Activated CD4-positive, alpha-beta T cell treated with anti-CD3 and anti-CD28 coated beads, Interleukin-2, amount 50 U/mL, for 48 hours (primary cell): Measurements from ENCODE around the gene TMEM184A.

Experiments used
- DNase-seq, 2 experiments: peaks; one replicate each; pipeline ENCODE4 v3.0.0-alpha.2; 2020

The TMEM184A gene

GRCh38 chr7:1498370-1499305 is 57.4 kb downstream of the TMEM184A start:
- no peak for DNase-seq

GRCh38 chr7:1497293-1497927 is 58.6 kb downstream of the TMEM184A start:
- no peak for DNase-seq

- DNase-seq = no peak
Measured at GRCh38 chr7:1496531-1497292, 59.3 kb downstream of the TMEM184A start.

GRCh38 chr7:1495564-1496242 is 60.3 kb downstream of the TMEM184A start:
- DNase-seq = no peak

DNA sequence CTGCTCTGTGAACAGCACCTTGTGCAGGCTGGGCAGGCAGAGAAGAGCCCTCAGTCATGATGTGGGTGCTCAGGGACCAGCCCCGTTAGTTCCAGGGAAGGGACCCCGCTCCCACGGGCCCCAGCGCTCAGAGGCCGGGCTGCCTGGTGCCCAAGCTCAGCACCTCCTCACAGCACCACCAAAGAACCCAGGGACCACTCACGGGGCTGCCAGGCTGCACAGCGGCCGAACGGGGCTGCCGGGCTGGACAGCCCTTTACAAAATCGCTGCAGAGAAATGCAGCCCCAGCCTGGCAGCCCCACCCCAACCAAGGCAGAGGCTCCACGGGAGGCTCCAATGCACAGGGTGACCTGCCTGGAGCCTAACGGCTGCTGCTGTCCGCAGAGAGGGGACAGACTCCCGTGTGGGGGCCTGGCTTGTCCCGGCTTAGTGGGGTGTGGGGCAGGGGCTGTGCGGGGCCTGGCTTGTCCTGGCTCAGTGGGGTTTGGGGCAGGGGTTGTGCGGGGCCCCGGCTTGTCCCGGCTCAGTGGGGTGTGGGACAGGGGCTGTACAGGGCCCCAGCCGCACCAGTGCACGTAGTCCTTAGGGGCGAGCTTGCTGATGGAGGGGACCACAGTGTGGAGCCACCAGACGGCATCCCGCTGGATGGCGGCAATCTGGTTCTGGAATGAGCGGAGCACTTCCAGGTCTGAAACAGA is 61.0 kb downstream of the TMEM184A start:
- no peak for DNase-seq

DNA sequence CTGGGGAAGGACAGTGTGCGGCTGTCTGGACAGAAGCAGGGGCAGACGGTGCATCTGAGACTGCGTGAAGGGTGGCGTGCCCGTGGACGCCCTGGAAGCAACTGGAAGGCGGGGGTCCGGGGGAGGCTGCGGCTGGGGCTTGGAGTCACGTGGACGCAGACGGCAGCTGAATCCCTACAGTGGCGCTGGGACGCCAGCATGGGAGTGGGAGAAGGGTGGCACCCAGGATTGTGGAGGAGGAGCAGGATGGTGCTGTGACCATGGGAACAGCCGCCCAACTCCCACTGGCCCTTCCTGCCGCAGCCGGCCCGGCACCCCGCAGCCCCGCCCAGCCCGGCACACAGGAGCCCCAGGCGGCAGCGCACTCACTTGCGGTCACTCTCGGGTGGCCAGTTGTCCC is 61.6 kb downstream of the TMEM184A start:
- DNase-seq = no peak

GRCh38 chr7:1493571-1493970 is 62.4 kb downstream of the TMEM184A start:
- no peak for DNase-seq

DNA sequence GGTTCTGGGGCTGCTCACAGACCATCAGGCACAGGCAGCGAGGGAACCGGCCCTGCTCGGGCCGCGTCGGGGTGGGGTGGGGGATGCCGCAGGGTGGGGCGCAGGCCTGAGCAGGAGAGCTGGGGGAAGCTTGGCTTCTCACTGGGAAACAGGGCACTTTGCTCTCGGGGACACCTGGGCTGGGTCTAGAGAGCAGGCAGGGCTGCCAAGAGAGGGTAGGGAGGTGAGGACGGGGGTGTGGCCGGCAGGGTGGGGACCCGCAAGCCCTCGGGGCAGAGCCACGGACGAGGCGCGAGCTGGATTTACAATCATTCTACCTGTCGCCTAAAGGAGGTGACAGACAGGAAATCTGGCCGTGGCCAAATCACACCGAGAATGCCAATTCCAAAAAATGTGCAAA is 62.9 kb downstream of the TMEM184A start:
- no peak for DNase-seq

GRCh38 chr7:1492640-1493039 is 63.4 kb downstream of the TMEM184A start:
- DNase-seq = no peak
